ENCODE results near the gene HYAL4. TPM values are rescaled to one million over a fixed set of nuclear protein-coding genes. Genes with fewer than 3 reads are reported as not detected.
A peak's percentile ranks its signal among the peaks of the same experiment; 100 is the strongest.
"Not testable (repeated sequence)": the region's sequence is repeated elsewhere in the genome, so short reads cannot be mapped to it uniquely, and the experiment has no call there.

Gene HYAL4
- total RNA-seq, 8 experiments from 2014 or later = 0.24 TPM; not detected in 7

GRCh38 chr7:123854291-123854690 lies 9.3 kb downstream of the HYAL4 start:
- H3K4me3 ChIP-seq; H3K27ac ChIP-seq; H3K4me1 ChIP-seq (replicated peaks in 1 of 2); ATAC-seq (replicated peaks in 6 of 8): not testable (repeated sequence)
- in situ Hi-C loops (cut with MboI; ENCODE audit: low pct_unique_long_range_greater_than_20kb in 2 of 9, low sequenced_read_pairs in 9 of 9, unreplicated experiment in 9 of 9) = loop anchor here in 3 of 9 experiments (25.0 kb wide), 1 partner anchor 217 kb away; no protein-coding TSS in a partner anchor
- 0 to 100% (median 69%) methylated on average over 1 to 2 of the region's 2 CpGs; no CpG with 5 or more reads in 1 of the 10 experiments for WGBS, 10 experiments

- H3K4me1 ChIP-seq (replicated peaks in 1 of 2); ATAC-seq (replicated peaks in 6 of 8); H3K27ac ChIP-seq; H3K4me3 ChIP-seq: not testable (repeated sequence)
- in situ Hi-C loops (cut with MboI; ENCODE audit: low pct_unique_long_range_greater_than_20kb in 2 of 9, low sequenced_read_pairs in 9 of 9, unreplicated experiment in 9 of 9) = loop anchor here in 3 of 9 experiments (25.0 kb wide), 1 partner anchor 219 kb away; no protein-coding TSS in a partner anchor
- WGBS, 10 experiments = 43 to 60% methylated on average over 1 of the region's 1 CpG; no CpG with 5 or more reads in 8 of the 10 experiments
These were observed 11.5 kb downstream of the HYAL4 start for GRCh38 chr7:123856428-123856827.

DNA sequence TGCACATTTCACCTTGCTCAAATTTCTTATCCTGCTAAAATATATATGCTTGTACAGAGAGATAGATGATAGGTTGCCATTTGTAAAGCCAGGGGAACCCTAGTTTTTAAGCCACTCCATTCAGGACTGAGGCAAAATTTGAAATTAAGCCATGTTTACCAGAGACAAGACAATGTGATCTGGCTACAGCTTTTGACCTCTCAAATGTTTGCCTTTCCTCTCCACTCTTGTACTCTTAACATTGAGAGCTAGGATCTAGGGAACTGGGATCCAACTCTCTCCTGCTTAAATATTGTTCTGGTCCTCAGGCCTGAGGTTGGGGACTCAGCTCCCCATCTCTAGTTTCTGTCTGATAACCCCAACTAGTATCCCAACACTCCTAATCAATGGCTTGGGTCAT lies 15.9 kb downstream of the HYAL4 start:
- no peak for ATAC-seq (replicated peaks in 6 of 8)
- Histone ChIP-seq H3K27ac (no peak overlapping the region), H3K4me1 (replicated peaks in 1 of 2) (no peaks in the 10 kb centered on the region), H3K4me3 (no peak overlapping the region)
- in situ Hi-C loops (cut with MboI; ENCODE audit: low pct_unique_long_range_greater_than_20kb in 2 of 9, low sequenced_read_pairs in 9 of 9, unreplicated experiment in 9 of 9) = loop anchor here in 3 of 9 experiments (10.0 to 25.0 kb wide), 2 partner anchors 56 to 224 kb away; no protein-coding TSS in a partner anchor

DNA sequence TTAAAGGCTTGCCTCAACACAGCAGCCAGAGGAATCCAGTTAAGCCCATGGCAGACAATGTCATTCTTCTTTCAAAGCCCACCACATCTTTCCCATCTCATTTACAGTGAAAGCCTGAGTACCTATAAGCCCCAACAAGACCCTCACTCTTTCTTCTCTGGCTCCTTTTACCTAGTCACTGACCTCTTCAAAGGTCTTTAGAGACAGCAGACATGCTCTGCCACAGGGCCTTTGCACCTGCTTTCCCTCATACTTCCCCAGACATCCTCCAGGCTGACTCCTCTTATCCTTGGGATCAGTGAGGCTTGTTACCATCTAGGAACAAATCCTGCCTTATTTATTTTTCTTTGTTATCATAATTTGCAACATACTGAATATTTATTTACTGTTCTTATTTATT lies 17.8 kb downstream of the HYAL4 start:
- no peak overlapping the region for H3K27ac ChIP-seq
- ATAC-seq (replicated peaks in 6 of 8) = no peak
- no peak overlapping the region for H3K4me3 ChIP-seq
- H3K4me1 ChIP-seq (replicated peaks in 1 of 2) = no peaks in the 10 kb centered on the region
- in situ Hi-C loops (cut with MboI; ENCODE audit: low pct_unique_long_range_greater_than_20kb in 2 of 9, low sequenced_read_pairs in 9 of 9, unreplicated experiment in 9 of 9) = loop anchor here in 3 of 9 experiments (10.0 to 25.0 kb wide), 2 partner anchors 58 to 225 kb away; no protein-coding TSS in a partner anchor

DNA sequence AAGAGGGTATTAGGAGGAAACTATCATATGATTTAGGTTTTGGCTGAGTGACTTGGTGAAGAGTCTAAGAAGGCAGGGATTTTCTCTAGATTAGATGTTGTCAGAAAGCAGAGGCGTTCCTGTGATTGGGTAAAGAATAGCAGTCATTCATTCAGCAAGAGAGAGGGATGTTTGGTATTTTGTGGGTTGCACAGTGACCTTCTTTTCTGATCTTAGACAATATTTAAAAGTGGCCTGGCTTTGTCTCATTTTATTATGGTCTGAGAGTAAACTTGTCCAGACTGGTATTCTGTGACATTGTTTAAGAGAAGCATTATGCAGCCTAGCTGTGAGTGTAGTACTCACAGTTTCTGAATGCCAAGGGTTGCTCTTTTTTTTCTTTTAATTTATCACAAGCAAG lies 18.5 kb downstream of the HYAL4 start:
- in situ Hi-C loops (cut with MboI; ENCODE audit: low pct_unique_long_range_greater_than_20kb in 2 of 9, low sequenced_read_pairs in 9 of 9, unreplicated experiment in 9 of 9) = loop anchor here in 3 of 9 experiments (10.0 to 25.0 kb wide), 2 partner anchors 59 to 226 kb away; no protein-coding TSS in a partner anchor
- ATAC-seq (replicated peaks in 6 of 8) = peak in 2 of 8 experiments; percentile 48 to 57
- Histone ChIP-seq H3K4me1 (replicated peaks in 1 of 2) (no peaks in the 10 kb centered on the region), H3K4me3 (no peak overlapping the region), H3K27ac (no peak overlapping the region)
- 0 to 100% (median 90%) methylated on average over 1 of the region's 1 CpG; no CpG with 5 or more reads in 6 of the 10 experiments for WGBS, 10 experiments

GRCh38 chr7:123864012-123864411 lies 19.0 kb downstream of the HYAL4 start:
- H3K27ac ChIP-seq = no peak overlapping the region
- 0 to 75% (median 30%) methylated on average over 1 of the region's 1 CpG; no CpG with 5 or more reads in 6 of the 10 experiments for WGBS, 10 experiments
- in situ Hi-C loops (cut with MboI; ENCODE audit: low pct_unique_long_range_greater_than_20kb in 2 of 9, low sequenced_read_pairs in 9 of 9, unreplicated experiment in 9 of 9) = loop anchor here in 3 of 9 experiments (10.0 to 25.0 kb wide), 2 partner anchors 59 to 227 kb away; no protein-coding TSS in a partner anchor
- ATAC-seq (replicated peaks in 6 of 8) = no peak
- H3K4me3 ChIP-seq = no peak overlapping the region
- H3K4me1 ChIP-seq (replicated peaks in 1 of 2) = no peaks in the 10 kb centered on the region

GRCh38 chr7:123864436-123864835 lies 19.5 kb downstream of the HYAL4 start:
- H3K4me3 ChIP-seq = no peak overlapping the region
- H3K27ac ChIP-seq = no peak overlapping the region
- no peaks in the 10 kb centered on the region for H3K4me1 ChIP-seq (replicated peaks in 1 of 2)
- ATAC-seq (replicated peaks in 6 of 8) = no peak
- in situ Hi-C loops (cut with MboI; ENCODE audit: low pct_unique_long_range_greater_than_20kb in 2 of 9, low sequenced_read_pairs in 9 of 9, unreplicated experiment in 9 of 9) = loop anchor here in 3 of 9 experiments (10.0 to 25.0 kb wide), 2 partner anchors 60 to 227 kb away; no protein-coding TSS in a partner anchor
- WGBS, 10 experiments = 30 to 100% (median 83%) methylated on average over 1 to 3 of the region's 3 CpGs; no CpG with 5 or more reads in 3 of the 10 experiments

DNA sequence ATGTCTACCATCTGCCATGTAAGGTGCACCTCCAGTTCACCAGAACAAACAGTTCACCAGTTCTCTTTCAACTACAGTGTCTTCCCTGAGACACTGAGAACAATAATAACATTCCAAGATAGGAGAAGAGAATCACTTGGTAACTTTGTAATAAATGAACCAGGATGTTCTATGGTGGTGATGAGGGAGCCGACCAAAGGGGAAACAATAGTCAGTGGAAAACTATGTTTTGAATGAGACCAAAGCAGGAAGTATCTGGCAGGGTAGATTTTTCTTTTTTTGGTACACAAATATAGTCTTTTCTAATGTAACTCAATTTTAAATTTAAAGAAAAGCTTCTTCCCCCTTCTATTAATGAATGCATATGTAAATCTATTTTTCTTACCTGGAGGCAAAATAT lies 20.0 kb downstream of the HYAL4 start:
- in situ Hi-C loops (cut with MboI; ENCODE audit: low pct_unique_long_range_greater_than_20kb in 2 of 9, low sequenced_read_pairs in 9 of 9, unreplicated experiment in 9 of 9) = loop anchor here in 3 of 9 experiments (10.0 to 25.0 kb wide), 2 partner anchors 60 to 228 kb away; no protein-coding TSS in a partner anchor
- H3K4me3 ChIP-seq = no peak overlapping the region
- peak in 1 of 8 experiments; percentile 34 for ATAC-seq (replicated peaks in 6 of 8)
- 0 to 100% (median 89%) methylated on average over 1 of the region's 1 CpG; no CpG with 5 or more reads in 2 of the 10 experiments for WGBS, 10 experiments
- no peaks in the 10 kb centered on the region for H3K4me1 ChIP-seq (replicated peaks in 1 of 2)
- no peak overlapping the region for H3K27ac ChIP-seq

- WGBS, 10 experiments = 0 to 39% (median 14%) methylated on average over 1 to 3 of the region's 3 CpGs; no CpG with 5 or more reads in 1 of the 10 experiments
- no peaks in the 10 kb centered on the region for H3K4me1 ChIP-seq (replicated peaks in 1 of 2)
- ATAC-seq (replicated peaks in 6 of 8) = peak in 5 of 8 experiments; percentile 42 to 81 (median 76)
- H3K4me3 ChIP-seq = no peak overlapping the region
- no peak overlapping the region for H3K27ac ChIP-seq
- in situ Hi-C loops (cut with MboI; ENCODE audit: low pct_unique_long_range_greater_than_20kb in 2 of 9, low sequenced_read_pairs in 9 of 9, unreplicated experiment in 9 of 9) = loop anchor here in 3 of 9 experiments (10.0 to 25.0 kb wide), 2 partner anchors 61 to 228 kb away; no protein-coding TSS in a partner anchor
These were observed 20.6 kb downstream of the HYAL4 start for GRCh38 chr7:123865517-123866117.

DNA sequence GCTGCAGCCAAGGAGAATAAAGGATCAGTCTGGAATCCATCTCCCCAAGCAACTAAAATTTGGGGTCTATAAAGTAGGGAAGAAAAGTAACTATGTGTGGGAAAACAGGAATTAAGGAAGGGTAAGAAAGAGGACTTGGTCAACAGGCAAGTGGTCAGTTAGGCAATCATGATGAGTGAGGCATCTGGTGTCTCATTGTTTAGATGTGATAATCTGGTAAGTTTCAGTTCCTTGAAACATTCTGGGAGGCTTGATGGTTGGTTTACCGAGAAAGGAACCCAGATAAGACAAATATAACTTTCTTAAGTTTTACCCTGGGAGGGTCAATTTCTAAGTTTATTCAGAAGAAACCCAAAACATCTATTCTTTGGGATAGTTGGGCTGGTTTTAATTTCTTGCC lies 22.3 kb downstream of the HYAL4 start:
- Histone ChIP-seq H3K27ac (no peak overlapping the region), H3K4me1 (replicated peaks in 1 of 2) (no peaks in the 10 kb centered on the region), H3K4me3 (no peak overlapping the region)
- in situ Hi-C loops (cut with MboI; ENCODE audit: low pct_unique_long_range_greater_than_20kb in 2 of 9, low sequenced_read_pairs in 9 of 9, unreplicated experiment in 9 of 9) = loop anchor here in 3 of 9 experiments (10.0 to 25.0 kb wide), 2 partner anchors 62 to 230 kb away; no protein-coding TSS in a partner anchor
- 25 to 88% (median 63%) methylated on average over 1 of the region's 1 CpG; no CpG with 5 or more reads in 3 of the 10 experiments for WGBS, 10 experiments
- ATAC-seq (replicated peaks in 6 of 8) = no peak

GRCh38 chr7:123871998-123872867 lies 27.3 kb downstream of the HYAL4 start:
- 0 to 63% (median 22%) methylated on average over 2 to 7 of the region's 7 CpGs; no CpG with 5 or more reads in 1 of the 10 experiments for WGBS, 10 experiments
- Histone ChIP-seq H3K27ac (no peak overlapping the region), H3K4me3 (no peak overlapping the region), H3K4me1 (replicated peaks in 1 of 2) (no peaks in the 10 kb centered on the region)
- in situ Hi-C loops (cut with MboI; ENCODE audit: low pct_unique_long_range_greater_than_20kb in 2 of 9, low sequenced_read_pairs in 9 of 9, unreplicated experiment in 9 of 9) = loop anchor here in 3 of 9 experiments (25.0 kb wide), 1 partner anchor 235 kb away; no protein-coding TSS in a partner anchor
- ATAC-seq (replicated peaks in 6 of 8) = peak; percentile 67 to 93 (median 82)

DNA sequence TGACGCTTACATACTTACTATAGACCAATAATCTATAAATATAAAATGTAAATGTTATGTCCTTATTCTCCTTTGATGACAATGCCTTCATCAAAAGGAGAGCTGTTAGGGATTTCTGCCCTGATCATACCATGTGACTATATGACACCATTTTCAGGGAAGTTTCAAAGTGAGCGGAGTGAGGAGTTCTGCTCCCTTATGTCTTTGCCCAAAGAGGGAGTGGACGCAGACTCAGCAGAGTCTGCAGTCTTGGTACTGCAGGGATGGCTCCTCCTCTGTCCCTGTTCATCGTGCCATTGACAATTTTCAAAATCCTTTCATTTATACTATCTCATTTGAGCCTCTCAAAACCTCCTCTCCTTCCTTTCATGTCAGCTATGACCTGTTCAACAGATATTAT lies 27.9 kb downstream of the HYAL4 start:
- peak in 2 of 8 experiments; percentile 30 to 51 for ATAC-seq (replicated peaks in 6 of 8)
- no peak overlapping the region for H3K4me3 ChIP-seq
- no peaks in the 10 kb centered on the region for H3K4me1 ChIP-seq (replicated peaks in 1 of 2)
- H3K27ac ChIP-seq = no peak overlapping the region
- in situ Hi-C loops (cut with MboI; ENCODE audit: low pct_unique_long_range_greater_than_20kb in 2 of 9, low sequenced_read_pairs in 9 of 9, unreplicated experiment in 9 of 9) = loop anchor here in 3 of 9 experiments (25.0 kb wide), 1 partner anchor 236 kb away; no protein-coding TSS in a partner anchor
- WGBS, 10 experiments = 0 to 100% (median 53%) methylated on average over 1 to 4 of the region's 4 CpGs; no CpG with 5 or more reads in 2 of the 10 experiments

Measured in motor neuron (in vitro differentiated cells).